PC-3 (cell line): ENCODE data around the gene CNIH1. TPM values are rescaled to one million over a fixed set of nuclear protein-coding genes. Genes with fewer than 3 reads are reported as not detected.

Experiments used
- ATAC-seq: fragments of 200-7000 bp; cut with Tn5 transposase; 2 replicates; pipeline ENCODE4 v1.9.1; 2020; ENCODE audit warnings: mild to moderate bottlenecking, moderate library complexity
- BruUV-seq: library from RNA; stranded (reverse); fragments of 400-500 nt; replicated peaks from 2 replicates; lab custom pipeline; 2021; lab: Mats Ljungman, UMichigan
- CTCF ChIA-PET: fragments of 300-600 bp; sonication (Branson Sonifier 250); formaldehyde crosslinking; loops from one replicate; lab custom pipeline; 2022; ENCODE audit warnings: antibody characterized with exemption; lab: Charles Lee
- POLR2A ChIA-PET: fragments of 300-600 bp; sonication (Branson Sonifier 250); formaldehyde crosslinking; loops from one replicate; lab custom pipeline; 2022; ENCODE audit warnings: antibody characterized with exemption; ENCODE audit not compliant: unreplicated experiment; lab: Charles Lee
- DNase-seq: peaks from one replicate; pipeline ENCODE4 v3.0.0-alpha.2; 2015
- H2AFZ ChIP-seq: fragments of 300-600 bp; sonication (generic); 2 replicates; pipeline ENCODE4 v1.6.0; 2016; ENCODE audit warnings: antibody characterized with exemption, low read length
- H3F3A ChIP-seq: fragments of 300-600 bp; sonication (generic); one replicate; pipeline ENCODE4 v1.6.0; 2017; ENCODE audit warnings: antibody characterized with exemption, low read length, control low read depth, mild to moderate bottlenecking; ENCODE audit not compliant: unreplicated experiment
- H3K27ac ChIP-seq: fragments of 300-600 bp; sonication (generic); 2 replicates; pipeline ENCODE4 v1.5.1; 2016; ENCODE audit warnings: mild to moderate bottlenecking, low read length
- H3K27me3 ChIP-seq: fragments of 300-600 bp; sonication (generic); 2 replicates; pipeline ENCODE4 v1.6.1; 2016; ENCODE audit warnings: low read length, mixed read lengths
- H3K36me3 ChIP-seq: fragments of 300-600 bp; sonication (generic); 2 replicates; pipeline ENCODE4 v1.6.1; 2016; ENCODE audit warnings: low read depth, mixed run types, low read length, mixed read lengths
- H3K4me1 ChIP-seq: fragments of 300-600 bp; sonication (generic); 2 replicates; pipeline ENCODE4 v1.5.1; 2016; ENCODE audit warnings: low read length; ENCODE audit not compliant: insufficient read depth
- H3K4me2 ChIP-seq: fragments of 300-600 bp; sonication (generic); 2 replicates; pipeline ENCODE4 v1.6.0; 2016; ENCODE audit warnings: low read length
- H3K4me3 ChIP-seq: fragments of 300-600 bp; sonication (generic); 2 replicates; pipeline ENCODE4 v1.5.1; 2016; ENCODE audit warnings: mild to moderate bottlenecking, low read length, mixed read lengths
- H3K79me2 ChIP-seq: fragments of 300-600 bp; sonication (generic); 2 replicates; pipeline ENCODE4 v1.6.1; 2017; ENCODE audit warnings: low read length, mixed read lengths
- H3K9ac ChIP-seq: fragments of 300-600 bp; sonication (generic); 2 replicates; pipeline ENCODE4 v1.6.0; 2016; ENCODE audit warnings: mild to moderate bottlenecking, low read length
- H3K9me2 ChIP-seq: fragments of 300-600 bp; sonication (generic); replicated peaks from 2 replicates; pipeline ENCODE4 v1.6.1; 2016; ENCODE audit warnings: mixed run types, low read length, mixed read lengths
- H3K9me3 ChIP-seq: fragments of 300-600 bp; sonication (generic); 2 replicates; pipeline ENCODE4 v1.6.1; 2016; ENCODE audit warnings: low read length, mixed read lengths
- H4K20me1 ChIP-seq: fragments of 300-600 bp; sonication (generic); 2 replicates; pipeline ENCODE4 v1.6.1; 2016; ENCODE audit warnings: low read length, mixed read lengths
- EZH2 ChIP-seq: fragments of 300-600 bp; sonication (generic); IDR thresholded peaks from one replicate; pipeline ENCODE4 v1.6.1; 2017; ENCODE audit warnings: antibody characterized with exemption, mild to moderate bottlenecking, low read length; ENCODE audit not compliant: unreplicated experiment
- EZH2phosphoT487 ChIP-seq: fragments of 300-600 bp; sonication (generic); IDR thresholded peaks from 2 replicates; pipeline ENCODE4 v1.6.1; 2018; ENCODE audit warnings: mild to moderate bottlenecking, antibody characterized with exemption, low read length, borderline replicate concordance
- intact Hi-C: fragments of 100-400 bp; cut with micrococcal nuclease; formaldehyde crosslinking; loops from 2 replicates; pipeline ENCODE4 v1.9.0; 2023
- total RNA-seq: library from RNA; depleted of rRNA; stranded (reverse); fragments of >200 nt; gene quantifications from 2 replicates; pipeline ENCODE4 v1.2.3, GENCODE V29; 2014
- TF ChIP-seq, protein P1 (sequence below): fragments of 300-600 bp; sonication (generic); conservative IDR thresholded peaks from 2 replicates; pipeline ENCODE4 v1.5.1; 2017; ENCODE audit warnings: antibody characterized with exemption, low read depth, mild to moderate bottlenecking, low read length

Gene CNIH1
- total RNA-seq, 1 experiment from 2014 or later: 194 TPM

- Histone ChIP-seq H3K36me3 (peaks cover 9% of the 10 kb centered on the region; the same call in 1 of the 2 replicates), H3K4me2 (peak overlapping the region; percentile 83), H4K20me1 (peaks cover 11% of the 10 kb centered on the region; the same call in 1 of the 2 replicates), H3K9ac (peak overlapping the region; percentile 86), H3K79me2 (peaks cover 65% of the 10 kb centered on the region), H3K9me2 (no peaks in the 10 kb centered on the region), H3K4me3 (peak overlapping the region; percentile 80), H3F3A (no peaks in the 10 kb centered on the region), H3K9me3 (no peaks in the 10 kb centered on the region), H2AFZ (peak overlapping the region; percentile 96; the same call in 1 of the 2 replicates), H3K4me1 (peaks cover 52% of the 10 kb centered on the region), H3K27me3 (no peaks in the 10 kb centered on the region), H3K27ac (peak overlapping the region; percentile 86)
- no peak for TF ChIP-seq EZH2phosphoT487
- TF ChIP-seq, protein P1, sequence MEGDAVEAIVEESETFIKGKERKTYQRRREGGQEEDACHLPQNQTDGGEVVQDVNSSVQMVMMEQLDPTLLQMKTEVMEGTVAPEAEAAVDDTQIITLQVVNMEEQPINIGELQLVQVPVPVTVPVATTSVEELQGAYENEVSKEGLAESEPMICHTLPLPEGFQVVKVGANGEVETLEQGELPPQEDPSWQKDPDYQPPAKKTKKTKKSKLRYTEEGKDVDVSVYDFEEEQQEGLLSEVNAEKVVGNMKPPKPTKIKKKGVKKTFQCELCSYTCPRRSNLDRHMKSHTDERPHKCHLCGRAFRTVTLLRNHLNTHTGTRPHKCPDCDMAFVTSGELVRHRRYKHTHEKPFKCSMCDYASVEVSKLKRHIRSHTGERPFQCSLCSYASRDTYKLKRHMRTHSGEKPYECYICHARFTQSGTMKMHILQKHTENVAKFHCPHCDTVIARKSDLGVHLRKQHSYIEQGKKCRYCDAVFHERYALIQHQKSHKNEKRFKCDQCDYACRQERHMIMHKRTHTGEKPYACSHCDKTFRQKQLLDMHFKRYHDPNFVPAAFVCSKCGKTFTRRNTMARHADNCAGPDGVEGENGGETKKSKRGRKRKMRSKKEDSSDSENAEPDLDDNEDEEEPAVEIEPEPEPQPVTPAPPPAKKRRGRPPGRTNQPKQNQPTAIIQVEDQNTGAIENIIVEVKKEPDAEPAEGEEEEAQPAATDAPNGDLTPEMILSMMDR: no peak
- TF ChIP-seq EZH2: no peak
- ATAC-seq (0 out of 2 replicates have a peak, but pooled peaks have one; percentile 10), DNase-seq (peak; percentile 57)
- BruUV-seq: no TSS peak
- ChIA-PET POLR2A (interaction anchor here (1.6 to 1.9 kb wide), 2 partner anchors 22 to 67 kb away, joined by 8 to 11 read pairs; partner anchors contain the start of gene CGRRF1), CTCF (interaction anchor here (1.0 to 2.3 kb wide), 2 partner anchors 22 to 285 kb away, joined by 4 to 9 read pairs; partner anchors contain the start of gene CGRRF1)
- intact Hi-C loops: loop anchor here (1.0 kb wide), 3 partner anchors 22 to 121 kb away; partner anchors contain the start of genes CGRRF1 and CNIH1
Observed at GRCh38 chr14:54487771-54488170, 46.6 kb upstream of the CNIH1 start.

- H3K36me3 ChIP-seq: peaks cover 11% of the 10 kb centered on the region; the same call in 1 of the 2 replicates
- ChIA-PET CTCF (no interaction called here), POLR2A (no interaction called here)
- H3K9me3 ChIP-seq: no peaks in the 10 kb centered on the region
- H4K20me1 ChIP-seq: peaks cover 11% of the 10 kb centered on the region; the same call in 1 of the 2 replicates
- intact Hi-C loops: no loop called here
- no peaks in the 10 kb centered on the region for H3K27me3 ChIP-seq
- ATAC-seq (no peak), DNase-seq (no peak)
- H3F3A ChIP-seq: peaks cover 6% of the 10 kb centered on the region
- H3K27ac ChIP-seq: no peak overlapping the region
- no TSS peak for BruUV-seq
- peaks cover 71% of the 10 kb centered on the region for H3K79me2 ChIP-seq
- no peaks in the 10 kb centered on the region for H3K9me2 ChIP-seq
- peak overlapping the region; percentile 12 for H3K4me2 ChIP-seq
- TF ChIP-seq, protein P1: no peak
- TF ChIP-seq EZH2 (no peak), EZH2phosphoT487 (no peak)
- no peak overlapping the region; the same call in 1 of the 2 replicates for H3K4me3 ChIP-seq
- peaks cover 63% of the 10 kb centered on the region for H3K4me1 ChIP-seq
- no peak overlapping the region for H3K9ac ChIP-seq
- no peak overlapping the region for H2AFZ ChIP-seq
Observed at GRCh38 chr14:54486685-54487084, 45.5 kb upstream of the CNIH1 start.

- no peaks in the 10 kb centered on the region for H3K27me3 ChIP-seq
- no peak for TF ChIP-seq EZH2phosphoT487
- TF ChIP-seq, protein P1: no peak
- no peak for TF ChIP-seq EZH2
- H3K4me3 ChIP-seq: no peak overlapping the region
- no peak overlapping the region for H2AFZ ChIP-seq
- no peaks in the 10 kb centered on the region for H3K9me2 ChIP-seq
- no TSS peak for BruUV-seq
- H3K27ac ChIP-seq: no peak overlapping the region
- H3K4me1 ChIP-seq: peaks cover 67% of the 10 kb centered on the region
- peak overlapping the region; percentile 66 for H3K4me2 ChIP-seq
- no peaks in the 10 kb centered on the region for H3K9me3 ChIP-seq
- peaks cover 70% of the 10 kb centered on the region for H3K79me2 ChIP-seq
- peaks cover 24% of the 10 kb centered on the region for H3F3A ChIP-seq
- peaks cover 11% of the 10 kb centered on the region; the same call in 1 of the 2 replicates for H4K20me1 ChIP-seq
- intact Hi-C loops: no loop called here
- POLR2A ChIA-PET: no interaction called here
- CTCF ChIA-PET: no interaction called here
- no peak for DNase-seq
- H3K9ac ChIP-seq: no peak overlapping the region
- no peak for ATAC-seq
- peaks cover 18% of the 10 kb centered on the region for H3K36me3 ChIP-seq
Observed at GRCh38 chr14:54483846-54484245, 42.7 kb upstream of the CNIH1 start.
